Upper lobe of left lung (tissue), 4 donors: ENCODE data around the gene HERC3.

ENCODE experiments used
- CTCF ChIP-seq, 6 experiments: fragments of 450-650 bp in 4 of 6; fragments of 200-600 bp in 2 of 6; sonication (generic) in 2 of 6; IDR thresholded peaks; one replicate each; pipeline ENCODE4 v1.5.1; 2016 to 2019; ENCODE audit warnings: antibody characterized with exemption in 6 of 6
- EP300 ChIP-seq, 4 donors: sonication (generic); formaldehyde crosslinking; IDR thresholded peaks; one replicate each; pipeline ENCODE4 v1.5.1; 2017; ENCODE audit warnings: antibody characterized with exemption in 4 of 4, control low read depth in 2 of 4
- POLR2A ChIP-seq, 4 donors: fragments of 450-650 bp; IDR thresholded peaks; one replicate each; pipeline ENCODE4 v1.5.1; 2016 to 2017; ENCODE audit warnings: antibody characterized with exemption in 4 of 4, mild to moderate bottlenecking in 2 of 4
- POLR2AphosphoS5 ChIP-seq, 2 donors: sonication (generic); formaldehyde crosslinking; IDR thresholded peaks; one replicate each; pipeline ENCODE4 v1.5.1; 2017; ENCODE audit warnings: antibody characterized with exemption in 2 of 2

GRCh38 chr4:88597970-88598660, 5.8 kb downstream of the HERC3 start:
- no peak for TF ChIP-seq CTCF (IDR thresholded peaks at IDR 0.05)
- TF ChIP-seq POLR2A (IDR thresholded peaks at IDR 0.05) = no peak
- TF ChIP-seq POLR2AphosphoS5 (IDR thresholded peaks at IDR 0.05) = no peak
- no peak for TF ChIP-seq EP300 (IDR thresholded peaks at IDR 0.05)
